Prostate gland (tissue), 2 donors: Measurements from ENCODE around the gene MACC1. TPM values are rescaled to one million over a fixed set of nuclear protein-coding genes. Genes with fewer than 3 reads are reported as not detected.

Source experiments
- DNase-seq: peaks from one replicate; pipeline ENCODE4 v3.0.0-alpha.2; 2019; ENCODE audit warnings: low spot score
- H3K27ac ChIP-seq, 2 donors: fragments of 200-600 bp; sonication (generic); 2 replicates each; pipeline ENCODE4 v1.5.1; 2017 to 2019
- H3K27me3 ChIP-seq: fragments of 200-600 bp; sonication (generic); replicated peaks from 2 replicates; pipeline ENCODE4 v1.5.1; 2019; ENCODE audit not compliant: insufficient read depth
- H3K36me3 ChIP-seq, 2 donors: fragments of 200-600 bp; sonication (generic); 1 replicate in 1 of 2; 2 replicates in 1 of 2; pipeline versions ENCODE4 v1.5.1 to v1.8.1; 2017 to 2019
- H3K4me1 ChIP-seq: fragments of 200-600 bp; sonication (generic); replicated peaks from 2 replicates; pipeline ENCODE4 v1.5.1; 2019
- H3K4me3 ChIP-seq, 2 donors: fragments of 200-600 bp; sonication (generic); 2 replicates each; pipeline ENCODE4 v1.5.1; 2017 to 2019
- H3K9me3 ChIP-seq: fragments of 200-600 bp; sonication (generic); 2 replicates; pipeline ENCODE4 v1.5.1; 2017
- POLR2A ChIP-seq: fragments of 450-650 bp; IDR thresholded peaks from one replicate; pipeline ENCODE4 v1.6.1; 2016; ENCODE audit warnings: antibody characterized with exemption, mild to moderate bottlenecking
- POLR2AphosphoS5 ChIP-seq: sonication (generic); formaldehyde crosslinking; IDR thresholded peaks from one replicate; pipeline ENCODE4 v1.6.1; 2017; ENCODE audit warnings: antibody characterized with exemption
- WGBS: methylation state at CpG from one replicate; pipeline ENCODE4 v1.1.5; 2018; 5-methylcytosine and 5-hydroxymethylcytosine counted together
- intact Hi-C: fragments of 100-400 bp; cut with DNase I; formaldehyde crosslinking; loops from one replicate; pipeline ENCODE4 v1.14.2; 2022
- total RNA-seq, 2 donors: library from RNA; depleted of rRNA; stranded (reverse); fragments of >200 nt; gene quantifications; one replicate each; pipeline ENCODE4 v1.1.0, GENCODE V29; 2016
- TF ChIP-seq, protein P1 (sequence below), 4 experiments: fragments of 200-600 bp in 2 of 4; fragments of 450-650 bp in 2 of 4; sonication (generic) in 2 of 4; IDR thresholded peaks; 1 replicate in 3 of 4; 2 replicates in 1 of 4; pipeline ENCODE4 v1.5.1; 2016 to 2019; ENCODE audit warnings: antibody characterized with exemption in 4 of 4, mild to moderate bottlenecking in 2 of 4, moderate library complexity in 2 of 4

The MACC1 gene
- total RNA-seq, 2 donors from 2014 or later: 3.0 to 3.4 TPM

DNA sequence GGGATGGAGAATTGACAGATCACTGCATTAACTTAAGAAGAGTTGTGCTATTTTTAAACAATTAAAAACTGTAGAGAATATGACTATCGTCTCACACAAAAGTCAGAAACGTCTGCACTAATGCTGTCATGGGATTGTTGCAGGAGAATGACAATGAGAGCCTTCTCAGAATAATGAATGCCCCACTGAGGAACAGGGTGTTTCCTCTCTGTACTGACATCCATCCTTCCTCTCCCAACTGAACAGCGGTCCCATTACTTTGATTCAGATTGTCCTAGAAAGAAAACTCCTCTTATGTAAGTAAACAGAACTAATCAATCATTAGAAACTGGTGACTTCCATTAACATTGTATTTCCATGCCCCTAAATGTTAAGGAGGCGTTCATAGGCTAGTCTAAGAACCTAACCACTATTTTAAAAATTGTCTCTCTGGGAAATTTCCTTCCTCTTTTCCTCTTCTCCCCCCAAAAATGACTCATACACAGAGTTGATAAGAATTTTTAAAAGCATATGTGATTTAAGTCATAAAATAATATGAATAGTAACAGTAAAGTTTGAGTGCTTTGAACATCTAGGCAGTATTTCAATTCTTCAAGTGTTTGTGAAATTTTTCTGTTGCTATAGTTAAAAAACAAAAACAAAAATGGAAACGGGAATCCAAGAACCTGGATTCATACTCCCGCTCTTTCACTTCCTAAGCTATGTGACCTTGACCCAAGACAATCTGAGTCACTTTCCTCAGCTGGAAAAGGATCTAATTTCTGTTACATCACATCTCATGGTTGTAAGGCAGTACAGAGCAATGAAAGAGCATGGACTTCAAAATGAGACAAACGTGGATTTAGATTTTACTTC, 12.7 kb upstream of the MACC1 start:
- TF ChIP-seq, protein P1, sequence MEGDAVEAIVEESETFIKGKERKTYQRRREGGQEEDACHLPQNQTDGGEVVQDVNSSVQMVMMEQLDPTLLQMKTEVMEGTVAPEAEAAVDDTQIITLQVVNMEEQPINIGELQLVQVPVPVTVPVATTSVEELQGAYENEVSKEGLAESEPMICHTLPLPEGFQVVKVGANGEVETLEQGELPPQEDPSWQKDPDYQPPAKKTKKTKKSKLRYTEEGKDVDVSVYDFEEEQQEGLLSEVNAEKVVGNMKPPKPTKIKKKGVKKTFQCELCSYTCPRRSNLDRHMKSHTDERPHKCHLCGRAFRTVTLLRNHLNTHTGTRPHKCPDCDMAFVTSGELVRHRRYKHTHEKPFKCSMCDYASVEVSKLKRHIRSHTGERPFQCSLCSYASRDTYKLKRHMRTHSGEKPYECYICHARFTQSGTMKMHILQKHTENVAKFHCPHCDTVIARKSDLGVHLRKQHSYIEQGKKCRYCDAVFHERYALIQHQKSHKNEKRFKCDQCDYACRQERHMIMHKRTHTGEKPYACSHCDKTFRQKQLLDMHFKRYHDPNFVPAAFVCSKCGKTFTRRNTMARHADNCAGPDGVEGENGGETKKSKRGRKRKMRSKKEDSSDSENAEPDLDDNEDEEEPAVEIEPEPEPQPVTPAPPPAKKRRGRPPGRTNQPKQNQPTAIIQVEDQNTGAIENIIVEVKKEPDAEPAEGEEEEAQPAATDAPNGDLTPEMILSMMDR (IDR thresholded peaks at IDR 0.05): no peak
- TF ChIP-seq POLR2AphosphoS5 (no peak), POLR2A (no peak)
- Histone ChIP-seq H3K36me3 (no peaks in the 10 kb centered on the region), H3K4me1 (no peaks in the 10 kb centered on the region), H3K27ac (no peak overlapping the region), H3K4me3 (no peak overlapping the region), H3K9me3 (no peaks in the 10 kb centered on the region), H3K27me3 (no peaks in the 10 kb centered on the region)
- WGBS: 71% methylated on average over 7 of the region's 7 CpGs
- intact Hi-C loops: no loop called here
- no peak for DNase-seq

DNA sequence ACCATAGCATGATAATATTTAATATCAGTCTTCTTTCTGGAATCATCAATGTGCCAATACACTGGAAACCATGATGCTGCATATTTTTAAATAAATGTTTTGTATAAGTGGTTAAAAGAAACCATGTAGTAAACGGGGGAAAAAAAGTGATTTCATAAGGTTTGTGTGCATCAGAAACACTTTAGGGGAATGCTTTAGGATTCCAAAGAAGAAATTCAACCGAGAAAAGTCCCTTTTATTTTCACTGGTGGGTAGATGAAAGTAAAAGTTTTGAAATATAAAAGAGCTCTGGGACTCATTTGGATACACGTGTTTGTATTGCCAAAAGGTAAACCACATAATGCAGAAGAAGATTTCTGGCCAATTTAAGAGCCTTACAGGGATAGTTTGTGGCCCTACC, 11.9 kb upstream of the MACC1 start:
- no peak overlapping the region for H3K4me3 ChIP-seq
- intact Hi-C loops: no loop called here
- TF ChIP-seq POLR2AphosphoS5: no peak
- TF ChIP-seq, protein P1 (IDR thresholded peaks at IDR 0.05): no peak
- no peak for TF ChIP-seq POLR2A
- H3K27ac ChIP-seq: no peak overlapping the region
- no peaks in the 10 kb centered on the region for H3K4me1 ChIP-seq
- H3K9me3 ChIP-seq: no peaks in the 10 kb centered on the region
- 86% methylated on average over 3 of the region's 3 CpGs for WGBS
- no peak for DNase-seq
- H3K27me3 ChIP-seq: no peaks in the 10 kb centered on the region
- H3K36me3 ChIP-seq: no peaks in the 10 kb centered on the region

DNA sequence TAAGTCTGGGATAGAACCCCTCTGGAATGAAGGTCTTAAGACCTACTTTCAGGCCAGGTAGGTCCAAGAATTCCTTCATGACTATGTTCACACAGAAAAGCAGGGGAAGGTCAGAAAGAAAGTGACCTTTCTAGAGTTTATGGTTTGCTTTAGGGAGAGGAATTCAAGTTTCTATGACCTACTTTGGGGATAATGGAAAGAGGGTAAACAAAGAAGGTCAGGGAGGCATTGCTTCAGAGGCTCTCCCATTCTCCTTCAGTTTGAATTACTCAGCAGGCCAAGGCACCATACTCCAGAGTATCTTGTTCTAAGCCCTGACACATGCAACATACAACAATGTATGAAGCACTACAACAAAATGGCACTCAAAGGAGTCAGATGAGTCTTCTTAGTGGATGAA, 11.5 kb upstream of the MACC1 start:
- Histone ChIP-seq H3K9me3 (no peaks in the 10 kb centered on the region), H3K27me3 (no peaks in the 10 kb centered on the region), H3K36me3 (no peaks in the 10 kb centered on the region), H3K4me3 (no peak overlapping the region), H3K4me1 (no peaks in the 10 kb centered on the region), H3K27ac (no peak overlapping the region)
- TF ChIP-seq, protein P1 (IDR thresholded peaks at IDR 0.05): no peak
- TF ChIP-seq POLR2AphosphoS5: no peak
- no peak for TF ChIP-seq POLR2A
- intact Hi-C loops: no loop called here
- no peak for DNase-seq

DNA sequence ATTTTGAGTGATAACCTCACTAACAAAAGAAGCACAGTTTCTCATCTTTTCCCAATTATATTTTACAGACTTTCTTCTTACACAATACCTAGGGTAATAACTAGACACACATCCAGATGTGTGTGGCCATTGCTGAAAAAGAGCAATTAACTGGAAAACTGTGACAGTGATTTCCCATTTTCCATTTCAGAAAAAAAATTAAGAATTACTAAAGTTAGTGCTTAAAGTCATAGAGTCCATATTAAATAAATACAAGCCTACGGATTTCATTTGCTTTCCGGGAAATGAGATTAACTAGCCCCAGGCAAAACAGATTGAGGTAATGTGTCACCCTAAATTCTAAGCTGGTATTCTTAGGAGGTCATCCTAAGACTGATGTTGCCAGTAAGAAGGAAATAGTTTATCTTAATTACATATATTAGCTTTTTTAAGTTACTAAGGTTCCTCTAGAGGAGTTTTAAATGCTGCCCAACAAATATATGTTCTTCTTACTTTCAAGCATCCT, 10.2 kb upstream of the MACC1 start:
- WGBS: 90% methylated on average over 2 of the region's 2 CpGs
- intact Hi-C loops: no loop called here

More for the DNA sequence above, 10.2 kb upstream of the MACC1 start:
- Histone ChIP-seq H3K9me3 (no peaks in the 10 kb centered on the region), H3K27ac (no peak overlapping the region), H3K27me3 (no peaks in the 10 kb centered on the region), H3K4me3 (no peak overlapping the region), H3K4me1 (no peaks in the 10 kb centered on the region), H3K36me3 (no peaks in the 10 kb centered on the region)
- no peak for DNase-seq
- TF ChIP-seq, protein P1 (IDR thresholded peaks at IDR 0.05): no peak
- TF ChIP-seq POLR2AphosphoS5 (no peak), POLR2A (no peak)
